Neural cell (in vitro differentiated cells): ENCODE results near the gene RNU1-3. TPM values are rescaled to one million over a fixed set of nuclear protein-coding genes. Genes with fewer than 3 reads are reported as not detected.
"Not testable (repeated sequence)": the region's sequence is repeated elsewhere in the genome, so short reads cannot be mapped to it uniquely, and the experiment has no call there.

Experiments used
- H2AFZ ChIP-seq: fragments of 200-600, 300-800 bp; sonication (generic), shearing (Covaris generic); 2 replicates; pipeline ENCODE4 v1.6.0; 2014; ENCODE audit warnings: low read depth, mild to moderate bottlenecking, antibody characterized with exemption, low read length, moderate library complexity
- H3F3A ChIP-seq: fragments of 200-600 bp; shearing (Covaris generic); 2 replicates; pipeline ENCODE4 v1.6.1; 2016; ENCODE audit warnings: mild to moderate bottlenecking, moderate library complexity, mixed read lengths, antibody characterized with exemption, low read length; ENCODE audit not compliant: insufficient read depth, poor library complexity, severe bottlenecking
- H3K27ac ChIP-seq: fragments of 200-600, 300-800 bp; sonication (generic), shearing (Covaris generic); 2 replicates; pipeline ENCODE4 v1.5.1; 2014; ENCODE audit warnings: mild to moderate bottlenecking, low read length, moderate library complexity
- H3K27me3 ChIP-seq: fragments of 300-800, 200-600 bp; sonication (generic), shearing (Covaris generic); 2 replicates; pipeline ENCODE4 v1.6.0; 2014; ENCODE audit warnings: mild to moderate bottlenecking, low read depth, low read length, moderate library complexity; ENCODE audit not compliant: insufficient read depth
- H3K36me3 ChIP-seq: fragments of 300-800, 200-600 bp; sonication (generic), shearing (Covaris generic); 2 replicates; pipeline ENCODE4 v1.5.1; 2014; ENCODE audit warnings: mild to moderate bottlenecking, antibody characterized with exemption, low read length, moderate library complexity; ENCODE audit not compliant: insufficient read depth
- H3K4me2 ChIP-seq: fragments of 300-800, 200-600 bp; sonication (generic), shearing (Covaris generic); 2 replicates; pipeline ENCODE4 v1.6.0; 2014; ENCODE audit warnings: mild to moderate bottlenecking, low read length
- H3K4me3 ChIP-seq: fragments of 300-800, 200-600 bp; sonication (generic), shearing (Covaris generic); 2 replicates; pipeline ENCODE4 v1.5.1; 2014; ENCODE audit warnings: mild to moderate bottlenecking, low read length, moderate library complexity
- H3K79me2 ChIP-seq: fragments of 200-600 bp; shearing (Covaris generic); replicated peaks from 2 replicates; pipeline ENCODE4 v1.6.0; 2014; ENCODE audit warnings: mild to moderate bottlenecking, low read length, moderate library complexity; ENCODE audit not compliant: insufficient read depth
- H3K9ac ChIP-seq: fragments of 300-800, 200-600 bp; sonication (generic), shearing (Covaris generic); 2 replicates; pipeline ENCODE4 v1.6.1; 2016; ENCODE audit warnings: mild to moderate bottlenecking, low read length, mixed read lengths
- H3K9me2 ChIP-seq: fragments of 200-600 bp; shearing (Covaris generic); 2 replicates; pipeline ENCODE4 v1.6.1; 2016; ENCODE audit warnings: mild to moderate bottlenecking, low read length, mixed read lengths; ENCODE audit not compliant: insufficient read depth
- H3K9me3 ChIP-seq: fragments of 200-600, 300-800 bp; sonication (generic), shearing (Covaris generic); 2 replicates; pipeline ENCODE4 v1.6.1; 2016; ENCODE audit warnings: mild to moderate bottlenecking, mixed run types, low read length, moderate library complexity, mixed read lengths
- H4K20me1 ChIP-seq: fragments of 200-600 bp; shearing (Covaris generic); 2 replicates; pipeline ENCODE4 v1.6.1; 2016; ENCODE audit warnings: mild to moderate bottlenecking, mixed run types; ENCODE audit not compliant: insufficient read depth
- EP300 ChIP-seq: fragments of 450-650 bp; conservative IDR thresholded peaks from 2 replicates; pipeline ENCODE4 v1.6.1; 2014; ENCODE audit warnings: antibody characterized with exemption, mild to moderate bottlenecking, moderate library complexity; ENCODE audit not compliant: poor library complexity, severe bottlenecking
- EZH2 ChIP-seq: fragments of 200-600, 300-800 bp; shearing (Covaris generic), sonication (generic); IDR thresholded peaks from 2 replicates; pipeline ENCODE4 v1.6.1; 2014; ENCODE audit warnings: antibody characterized with exemption, low read length, borderline replicate concordance, mild to moderate bottlenecking; ENCODE audit not compliant: insufficient read depth, poor library complexity, severe bottlenecking
- MXI1 ChIP-seq: fragments of 450-650 bp; conservative IDR thresholded peaks from 2 replicates; pipeline ENCODE4 v1.6.1; 2014; ENCODE audit warnings: antibody characterized with exemption, mild to moderate bottlenecking; ENCODE audit not compliant: poor library complexity, severe bottlenecking
- POLR2AphosphoS5 ChIP-seq: IDR thresholded peaks from 2 replicates; pipeline ENCODE4 v1.6.1; 2012
- RAD21 ChIP-seq: fragments of 450-650 bp; conservative IDR thresholded peaks from 2 replicates; pipeline ENCODE4 v1.6.1; 2014; ENCODE audit warnings: antibody characterized with exemption, mild to moderate bottlenecking, moderate library complexity
- SMC3 ChIP-seq: fragments of 450-650 bp; conservative IDR thresholded peaks from 2 replicates; pipeline ENCODE4 v1.6.1; 2014; ENCODE audit warnings: antibody characterized with exemption, mild to moderate bottlenecking, moderate library complexity; ENCODE audit not compliant: poor library complexity
- TAF1 ChIP-seq: IDR thresholded peaks from 2 replicates; pipeline ENCODE4 v1.6.1; 2012; ENCODE audit warnings: low read depth
- polyA plus RNA-seq: library from polyadenylated mRNA; depleted of rRNA; stranded (reverse); fragments of >200 nt; gene quantifications from 2 replicates; pipeline ENCODE4 v1.2.3, GENCODE V29; 2014
- TF ChIP-seq, protein P1 (sequence below): fragments of 450-650 bp; IDR thresholded peaks from 2 replicates; pipeline ENCODE4 v1.5.1; 2014; ENCODE audit warnings: antibody characterized with exemption, mild to moderate bottlenecking, moderate library complexity; ENCODE audit not compliant: poor library complexity, severe bottlenecking
- TF ChIP-seq, protein P2 (sequence below): IDR thresholded peaks from 2 replicates; pipeline ENCODE4 v1.6.1; 2012; ENCODE audit warnings: borderline replicate concordance

The RNU1-3 gene
- polyA plus RNA-seq, 1 donor from 2014 or later: not detected

DNA sequence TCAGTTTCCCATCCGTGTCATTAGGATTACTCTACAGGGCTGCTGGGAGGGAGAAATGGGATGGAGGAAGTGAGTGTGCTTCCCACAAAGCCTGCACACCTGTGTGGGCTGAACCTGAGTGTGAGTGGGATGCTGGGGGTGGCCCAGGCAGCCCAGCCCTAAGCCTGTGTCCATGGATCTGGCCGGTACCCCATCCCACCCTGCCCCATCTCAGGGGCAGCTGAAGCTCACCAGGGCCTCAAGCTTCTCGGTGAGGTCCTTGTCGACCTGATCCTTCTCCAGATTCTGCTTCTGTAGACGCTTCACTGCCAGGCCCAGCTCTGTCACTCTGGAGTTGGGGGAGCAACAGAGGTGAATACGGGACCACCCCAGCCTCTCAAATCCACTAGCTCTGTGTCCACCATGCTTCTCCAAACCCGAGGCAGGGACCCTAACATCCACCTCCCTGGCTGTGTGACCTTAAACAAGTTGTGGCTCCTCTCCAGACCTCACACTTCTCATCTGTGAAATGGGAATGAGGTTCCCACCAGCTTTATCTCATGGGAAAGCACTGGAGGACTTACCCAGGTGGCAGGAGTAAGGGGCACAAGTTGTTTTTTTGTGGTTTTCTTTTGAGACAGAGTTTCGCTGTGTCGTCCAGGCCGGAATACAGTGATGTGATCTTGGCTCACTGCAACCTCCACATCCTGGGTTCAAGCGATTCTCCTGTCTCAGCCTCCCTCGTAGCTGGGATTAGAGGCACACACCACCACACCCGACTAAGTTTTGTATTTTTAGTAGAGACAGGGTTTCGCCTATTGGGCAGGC lies 34.5 kb downstream of the RNU1-3 start:
- not testable (repeated sequence) for H3F3A ChIP-seq, H4K20me1 ChIP-seq, H3K9me2 ChIP-seq, H3K79me2 ChIP-seq, H3K27ac ChIP-seq, H3K9ac ChIP-seq, H3K4me2 ChIP-seq, H2AFZ ChIP-seq, H3K27me3 ChIP-seq, H3K4me3 ChIP-seq, H3K9me3 ChIP-seq
- H3K36me3 ChIP-seq: peaks cover 27% of the 10 kb centered on the region

DNA sequence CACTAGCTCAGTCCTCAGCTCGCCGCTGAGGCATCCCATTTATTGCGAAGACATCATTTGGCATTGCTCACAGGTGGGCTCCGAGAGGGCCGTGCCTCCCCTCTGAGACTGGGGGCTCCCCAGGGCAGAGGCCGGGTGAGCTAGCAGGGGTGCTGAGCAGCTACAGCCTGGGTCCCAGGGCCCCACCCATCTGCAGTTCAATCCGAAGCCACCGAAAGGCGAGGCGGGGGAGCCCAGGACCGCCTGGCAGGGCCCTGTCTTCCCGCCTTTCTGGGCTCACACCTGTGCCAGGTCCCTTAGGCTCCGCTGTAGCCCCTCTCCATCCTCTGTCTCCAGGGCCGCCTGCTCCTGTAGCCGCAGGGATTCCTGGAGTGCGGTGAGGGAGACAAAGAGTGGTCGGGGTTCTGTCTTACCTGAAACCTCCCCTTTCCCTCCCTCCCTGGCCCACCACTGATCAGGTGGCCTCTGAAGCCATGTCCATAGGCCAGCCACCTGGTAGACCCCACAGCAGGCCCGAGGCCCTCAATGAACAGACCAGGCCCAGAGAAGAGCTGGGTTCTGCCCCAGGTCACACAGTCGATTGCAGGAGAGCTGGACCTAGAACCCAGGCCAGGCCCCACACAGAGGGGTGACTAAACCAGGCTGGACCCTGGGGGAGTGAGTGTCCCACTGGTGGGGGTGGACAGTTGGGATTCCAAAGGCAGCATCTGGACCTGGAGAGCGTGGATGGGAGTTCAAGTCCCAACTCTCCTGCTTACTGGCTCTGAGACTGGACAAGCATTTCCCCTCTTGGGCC lies 35.3 kb downstream of the RNU1-3 start:
- H3K36me3 ChIP-seq: peaks cover 27% of the 10 kb centered on the region
- no peaks in the 10 kb centered on the region for H3K9me3 ChIP-seq
- H2AFZ ChIP-seq: no peak overlapping the region
- no peaks in the 10 kb centered on the region for H3K79me2 ChIP-seq
- no peak overlapping the region for H3K9ac ChIP-seq
- no peaks in the 10 kb centered on the region for H4K20me1 ChIP-seq
- TF ChIP-seq TAF1 (no peak), SMC3 (no peak), MXI1 (no peak), EZH2 (no peak), EP300 (no peak), POLR2AphosphoS5 (no peak), RAD21 (no peak)
- TF ChIP-seq, protein P1, sequence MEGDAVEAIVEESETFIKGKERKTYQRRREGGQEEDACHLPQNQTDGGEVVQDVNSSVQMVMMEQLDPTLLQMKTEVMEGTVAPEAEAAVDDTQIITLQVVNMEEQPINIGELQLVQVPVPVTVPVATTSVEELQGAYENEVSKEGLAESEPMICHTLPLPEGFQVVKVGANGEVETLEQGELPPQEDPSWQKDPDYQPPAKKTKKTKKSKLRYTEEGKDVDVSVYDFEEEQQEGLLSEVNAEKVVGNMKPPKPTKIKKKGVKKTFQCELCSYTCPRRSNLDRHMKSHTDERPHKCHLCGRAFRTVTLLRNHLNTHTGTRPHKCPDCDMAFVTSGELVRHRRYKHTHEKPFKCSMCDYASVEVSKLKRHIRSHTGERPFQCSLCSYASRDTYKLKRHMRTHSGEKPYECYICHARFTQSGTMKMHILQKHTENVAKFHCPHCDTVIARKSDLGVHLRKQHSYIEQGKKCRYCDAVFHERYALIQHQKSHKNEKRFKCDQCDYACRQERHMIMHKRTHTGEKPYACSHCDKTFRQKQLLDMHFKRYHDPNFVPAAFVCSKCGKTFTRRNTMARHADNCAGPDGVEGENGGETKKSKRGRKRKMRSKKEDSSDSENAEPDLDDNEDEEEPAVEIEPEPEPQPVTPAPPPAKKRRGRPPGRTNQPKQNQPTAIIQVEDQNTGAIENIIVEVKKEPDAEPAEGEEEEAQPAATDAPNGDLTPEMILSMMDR: no peak
- TF ChIP-seq, protein P2, sequence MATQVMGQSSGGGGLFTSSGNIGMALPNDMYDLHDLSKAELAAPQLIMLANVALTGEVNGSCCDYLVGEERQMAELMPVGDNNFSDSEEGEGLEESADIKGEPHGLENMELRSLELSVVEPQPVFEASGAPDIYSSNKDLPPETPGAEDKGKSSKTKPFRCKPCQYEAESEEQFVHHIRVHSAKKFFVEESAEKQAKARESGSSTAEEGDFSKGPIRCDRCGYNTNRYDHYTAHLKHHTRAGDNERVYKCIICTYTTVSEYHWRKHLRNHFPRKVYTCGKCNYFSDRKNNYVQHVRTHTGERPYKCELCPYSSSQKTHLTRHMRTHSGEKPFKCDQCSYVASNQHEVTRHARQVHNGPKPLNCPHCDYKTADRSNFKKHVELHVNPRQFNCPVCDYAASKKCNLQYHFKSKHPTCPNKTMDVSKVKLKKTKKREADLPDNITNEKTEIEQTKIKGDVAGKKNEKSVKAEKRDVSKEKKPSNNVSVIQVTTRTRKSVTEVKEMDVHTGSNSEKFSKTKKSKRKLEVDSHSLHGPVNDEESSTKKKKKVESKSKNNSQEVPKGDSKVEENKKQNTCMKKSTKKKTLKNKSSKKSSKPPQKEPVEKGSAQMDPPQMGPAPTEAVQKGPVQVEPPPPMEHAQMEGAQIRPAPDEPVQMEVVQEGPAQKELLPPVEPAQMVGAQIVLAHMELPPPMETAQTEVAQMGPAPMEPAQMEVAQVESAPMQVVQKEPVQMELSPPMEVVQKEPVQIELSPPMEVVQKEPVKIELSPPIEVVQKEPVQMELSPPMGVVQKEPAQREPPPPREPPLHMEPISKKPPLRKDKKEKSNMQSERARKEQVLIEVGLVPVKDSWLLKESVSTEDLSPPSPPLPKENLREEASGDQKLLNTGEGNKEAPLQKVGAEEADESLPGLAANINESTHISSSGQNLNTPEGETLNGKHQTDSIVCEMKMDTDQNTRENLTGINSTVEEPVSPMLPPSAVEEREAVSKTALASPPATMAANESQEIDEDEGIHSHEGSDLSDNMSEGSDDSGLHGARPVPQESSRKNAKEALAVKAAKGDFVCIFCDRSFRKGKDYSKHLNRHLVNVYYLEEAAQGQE: no peak
- H3K4me2 ChIP-seq: no peak overlapping the region
- H3F3A ChIP-seq: no peaks in the 10 kb centered on the region
- no peaks in the 10 kb centered on the region for H3K27me3 ChIP-seq
- no peaks in the 10 kb centered on the region for H3K9me2 ChIP-seq
- no peak overlapping the region for H3K4me3 ChIP-seq
- no peak overlapping the region for H3K27ac ChIP-seq
